SK-N-SH (cell line): ENCODE data around the gene NANOS2. TPM values are rescaled to one million over a fixed set of nuclear protein-coding genes. Genes with fewer than 3 reads are reported as not detected.

Experiments
- CTCF ChIA-PET: fragments of 300-600, 350-600 bp; formaldehyde crosslinking; extraction: SDS; loops from one replicate; lab custom pipeline; 2021; lab: Yijun Ruan, JAX
- POLR2A ChIA-PET: fragments of 350-600 bp; sonication (Branson Sonifier 250); formaldehyde crosslinking; extraction: SDS; loops from one replicate; lab custom pipeline; 2020; ENCODE audit warnings: antibody characterized with exemption, inconsistent platforms; lab: Yijun Ruan, JAX
- DNase-seq: peaks from one replicate; pipeline ENCODE4 v3.0.0; 2012
- H2AFZ ChIP-seq: fragments of 200-600 bp; sonication (generic); 2 replicates; pipeline ENCODE4 v1.8.1; 2016; ENCODE audit warnings: antibody characterized with exemption, mild to moderate bottlenecking, low read depth
- H3F3A ChIP-seq: fragments of 200-600 bp; sonication (generic); replicated peaks from 2 replicates; pipeline ENCODE3; 2016; ENCODE audit warnings: antibody characterized with exemption, mild to moderate bottlenecking; ENCODE audit not compliant: insufficient read depth
- H3K27ac ChIP-seq, 2 experiments: fragments of 200-500 bp in 1 of 2; fragments of 200-600 bp in 1 of 2; sonication (Bioruptor generic) in 1 of 2; sonication (generic), shearing (Covaris generic) in 1 of 2; 2 replicates each; pipeline versions ENCODE4 v1.5.1 to v1.6.1; 2014 to 2016; ENCODE audit warnings: low read depth in 2 of 2, inconsistent platforms in 1 of 2, low read length in 1 of 2, mild to moderate bottlenecking in 1 of 2, mixed read lengths in 1 of 2
- H3K27me3 ChIP-seq: fragments of 200-600 bp; sonication (generic), shearing (Covaris generic); 2 replicates; pipeline ENCODE4 v1.6.1; 2016; ENCODE audit warnings: mixed run types; ENCODE audit not compliant: insufficient read depth
- H3K36me3 ChIP-seq, 2 experiments: fragments of 200-500 bp in 1 of 2; fragments of 200-600 bp in 1 of 2; sonication (Bioruptor generic) in 1 of 2; sonication (generic) in 1 of 2; replicated peaks in 1 of 2; 2 replicates each; pipeline versions ENCODE3 to v1.5.1; 2014 to 2016; ENCODE audit warnings: low read length in 1 of 2, mild to moderate bottlenecking in 1 of 2; ENCODE audit not compliant: insufficient read depth in 2 of 2, control insufficient read depth in 1 of 2
- H3K4me1 ChIP-seq, 2 experiments: fragments of 200-500 bp in 1 of 2; fragments of 200-600 bp in 1 of 2; sonication (Bioruptor generic) in 1 of 2; sonication (generic), shearing (Covaris generic) in 1 of 2; 2 replicates each; pipeline versions ENCODE4 v1.5.1 to v1.6.1; 2014 to 2016; ENCODE audit warnings: low read depth in 1 of 2, low read length in 1 of 2, mixed run types in 1 of 2; ENCODE audit not compliant: insufficient read depth in 2 of 2, control insufficient read depth in 1 of 2
- H3K4me2 ChIP-seq: fragments of 200-600 bp; sonication (generic), shearing (Covaris generic); 2 replicates; pipeline ENCODE4 v1.6.1; 2017; ENCODE audit warnings: mixed run types
- H3K4me3 ChIP-seq, 2 experiments: fragments of 200-500 bp in 1 of 2; fragments of 200-600 bp in 1 of 2; sonication (Bioruptor generic) in 1 of 2; sonication (generic), shearing (Covaris generic) in 1 of 2; 2 replicates each; pipeline versions ENCODE4 v1.5.1 to v1.8.1; 2014 to 2016; ENCODE audit warnings: low read depth in 2 of 2, inconsistent platforms in 1 of 2, low read length in 1 of 2, mild to moderate bottlenecking in 1 of 2, mixed read lengths in 1 of 2, moderate library complexity in 1 of 2
- H3K79me2 ChIP-seq: fragments of 200-600 bp; sonication (generic); 2 replicates; pipeline ENCODE4 v1.8.1; 2017; ENCODE audit warnings: mild to moderate bottlenecking; ENCODE audit not compliant: insufficient read depth
- H3K9ac ChIP-seq: fragments of 200-600 bp; sonication (generic); 2 replicates; pipeline ENCODE4 v1.6.1; 2017; ENCODE audit warnings: mixed run types
- H3K9me2 ChIP-seq: fragments of 200-600 bp; sonication (generic); 2 replicates; pipeline ENCODE4 v1.6.1; 2017; ENCODE audit warnings: mixed run types
- H3K9me3 ChIP-seq: fragments of 200-600 bp; sonication (generic); 2 replicates; pipeline ENCODE4 v1.6.1; 2017; ENCODE audit warnings: mixed run types, mild to moderate bottlenecking, moderate library complexity
- H4K20me1 ChIP-seq: fragments of 200-600 bp; sonication (generic); 2 replicates; pipeline ENCODE4 v1.6.1; 2017; ENCODE audit warnings: mild to moderate bottlenecking, mixed run types; ENCODE audit not compliant: insufficient read depth
- CHD2 ChIP-seq: fragments of 150-350 bp; IDR thresholded peaks from 2 replicates; pipeline ENCODE4 v1.6.1; 2018; ENCODE audit warnings: low read length; ENCODE audit not compliant: partially characterized antibody
- ELF1 ChIP-seq: IDR thresholded peaks from 2 replicates; pipeline ENCODE4 v1.4.0; 2012
- EP300 ChIP-seq, 2 experiments: IDR thresholded peaks; 2 replicates each; pipeline versions ENCODE4 v1.4.0 to v1.6.1; 2012; ENCODE audit warnings: borderline replicate concordance in 1 of 2, low read depth in 1 of 2, low read length in 1 of 2
- FOSL2 ChIP-seq: IDR thresholded peaks from 2 replicates; pipeline ENCODE4 v1.4.0; 2012; ENCODE audit warnings: low read depth, mild to moderate bottlenecking, moderate library complexity, borderline replicate concordance
- GABPA ChIP-seq: IDR thresholded peaks from 2 replicates; pipeline ENCODE4 v1.4.0; 2012; ENCODE audit warnings: low read depth, mild to moderate bottlenecking
- MEF2A ChIP-seq: IDR thresholded peaks from 2 replicates; pipeline ENCODE4 v1.4.0; 2012; ENCODE audit warnings: low read depth, borderline replicate concordance
- MXI1 ChIP-seq: IDR thresholded peaks from 2 replicates; pipeline ENCODE4 v1.6.1; 2012; ENCODE audit warnings: mild to moderate bottlenecking, low read depth, low read length, improper control_type of control experiment
- NFIC ChIP-seq: IDR thresholded peaks from 2 replicates; pipeline ENCODE4 v1.4.0; 2012; ENCODE audit warnings: borderline replicate concordance
- NRF1 ChIP-seq: IDR thresholded peaks from 2 replicates; pipeline ENCODE4 v1.6.1; 2012; ENCODE audit warnings: low read depth, mild to moderate bottlenecking, low read length
- RAD21 ChIP-seq: IDR thresholded peaks from 2 replicates; pipeline ENCODE4 v1.6.1; 2012; ENCODE audit warnings: mild to moderate bottlenecking, low read length
- SMC3 ChIP-seq: IDR thresholded peaks from 2 replicates; pipeline ENCODE4 v1.6.1; 2012; ENCODE audit warnings: low read depth, low read length, improper control_type of control experiment
- TCF12 ChIP-seq: IDR thresholded peaks from 2 replicates; pipeline ENCODE4 v1.4.0; 2012
- TEAD4 ChIP-seq: IDR thresholded peaks from 2 replicates; pipeline ENCODE4 v1.4.0; 2012; ENCODE audit warnings: mild to moderate bottlenecking, borderline replicate concordance; ENCODE audit not compliant: insufficient read depth
- YY1 ChIP-seq: IDR thresholded peaks from 2 replicates; pipeline ENCODE4 v1.4.0; 2012; ENCODE audit warnings: low read depth, mild to moderate bottlenecking
- WGBS: methylation state at CpG from one replicate; pipeline ENCODE4 v1.1.6; 2017; ENCODE audit warnings: low lambda C conversion rate; 5-methylcytosine and 5-hydroxymethylcytosine counted together
- polyA plus RNA-seq, 3 experiments: library from polyadenylated mRNA; depleted of rRNA; stranded (reverse); fragments of >200 nt; gene quantifications; 2 replicates each; pipeline ENCODE4 v1.2.3, GENCODE V29; 2012
- TF ChIP-seq, protein P1 (sequence below): fragments of 200-600 bp; sonication (generic); IDR thresholded peaks from 2 replicates; pipeline ENCODE4 v1.6.1; 2017; ENCODE audit warnings: antibody characterized with exemption, mild to moderate bottlenecking, moderate library complexity
- TF ChIP-seq, protein P2 (sequence below): IDR thresholded peaks from 2 replicates; pipeline ENCODE4 v1.4.0; 2012; ENCODE audit warnings: low read depth, borderline replicate concordance
- TF ChIP-seq, protein P3 (sequence below): fragments of 150-350 bp; IDR thresholded peaks from 2 replicates; pipeline ENCODE4 v1.6.1; 2017; ENCODE audit warnings: antibody characterized with exemption, low read length, low read depth, borderline replicate concordance

Gene NANOS2
- polyA plus RNA-seq, 1 of the 3 experiments (the other 2 are of a cell fraction): not detected

DNA sequence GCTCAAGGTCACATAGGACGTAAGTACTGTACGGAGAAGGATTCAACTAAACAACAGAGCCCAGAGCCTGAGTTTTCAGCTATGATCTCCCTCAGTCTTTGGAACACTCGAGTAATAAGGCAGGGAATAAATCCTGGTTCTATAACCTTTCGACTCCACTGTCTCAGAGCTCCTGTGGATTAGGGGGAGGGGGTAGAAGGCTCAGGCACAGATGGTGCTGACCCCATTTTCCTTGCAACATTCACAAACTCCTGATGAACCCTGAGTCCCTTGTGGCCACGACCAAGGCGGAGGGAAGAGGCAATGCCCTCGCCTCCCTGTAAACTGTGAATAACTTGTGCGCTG is 37.7 kb upstream of the NANOS2 start:
- H3F3A ChIP-seq: peaks cover 9% of the 10 kb centered on the region
- H3K4me1 ChIP-seq: peaks cover 12 to 22% of the 10 kb centered on the region in 2 experiments; a peak in 3 of 4 replicates
- 62% methylated on average over 8 of the region's 8 CpGs for WGBS
- POLR2A ChIA-PET: interaction anchor here (0.6 kb wide), 1 partner anchor 49 kb away, joined by 4 read pairs; no protein-coding TSS in a partner anchor
- no peak overlapping the region for H3K4me3 ChIP-seq
- no peaks in the 10 kb centered on the region for H4K20me1 ChIP-seq
- H3K9ac ChIP-seq: no peak overlapping the region
- no peaks in the 10 kb centered on the region for H3K9me3 ChIP-seq
- H3K79me2 ChIP-seq: no peaks in the 10 kb centered on the region
- peaks cover 5 to 14% of the 10 kb centered on the region in 2 experiments for H3K36me3 ChIP-seq
- no peak overlapping the region for H3K27ac ChIP-seq
- no peaks in the 10 kb centered on the region for H3K27me3 ChIP-seq
- TF ChIP-seq, protein P1, sequence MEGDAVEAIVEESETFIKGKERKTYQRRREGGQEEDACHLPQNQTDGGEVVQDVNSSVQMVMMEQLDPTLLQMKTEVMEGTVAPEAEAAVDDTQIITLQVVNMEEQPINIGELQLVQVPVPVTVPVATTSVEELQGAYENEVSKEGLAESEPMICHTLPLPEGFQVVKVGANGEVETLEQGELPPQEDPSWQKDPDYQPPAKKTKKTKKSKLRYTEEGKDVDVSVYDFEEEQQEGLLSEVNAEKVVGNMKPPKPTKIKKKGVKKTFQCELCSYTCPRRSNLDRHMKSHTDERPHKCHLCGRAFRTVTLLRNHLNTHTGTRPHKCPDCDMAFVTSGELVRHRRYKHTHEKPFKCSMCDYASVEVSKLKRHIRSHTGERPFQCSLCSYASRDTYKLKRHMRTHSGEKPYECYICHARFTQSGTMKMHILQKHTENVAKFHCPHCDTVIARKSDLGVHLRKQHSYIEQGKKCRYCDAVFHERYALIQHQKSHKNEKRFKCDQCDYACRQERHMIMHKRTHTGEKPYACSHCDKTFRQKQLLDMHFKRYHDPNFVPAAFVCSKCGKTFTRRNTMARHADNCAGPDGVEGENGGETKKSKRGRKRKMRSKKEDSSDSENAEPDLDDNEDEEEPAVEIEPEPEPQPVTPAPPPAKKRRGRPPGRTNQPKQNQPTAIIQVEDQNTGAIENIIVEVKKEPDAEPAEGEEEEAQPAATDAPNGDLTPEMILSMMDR: no peak
- TF ChIP-seq TCF12: no peak
- no peak for TF ChIP-seq TEAD4
- TF ChIP-seq YY1: no peak
- TF ChIP-seq, protein P2, sequence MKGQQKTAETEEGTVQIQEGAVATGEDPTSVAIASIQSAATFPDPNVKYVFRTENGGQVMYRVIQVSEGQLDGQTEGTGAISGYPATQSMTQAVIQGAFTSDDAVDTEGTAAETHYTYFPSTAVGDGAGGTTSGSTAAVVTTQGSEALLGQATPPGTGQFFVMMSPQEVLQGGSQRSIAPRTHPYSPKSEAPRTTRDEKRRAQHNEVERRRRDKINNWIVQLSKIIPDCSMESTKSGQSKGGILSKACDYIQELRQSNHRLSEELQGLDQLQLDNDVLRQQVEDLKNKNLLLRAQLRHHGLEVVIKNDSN: no peak
- TF ChIP-seq RAD21: no peak
- TF ChIP-seq MXI1: no peak
- TF ChIP-seq, protein P3, sequence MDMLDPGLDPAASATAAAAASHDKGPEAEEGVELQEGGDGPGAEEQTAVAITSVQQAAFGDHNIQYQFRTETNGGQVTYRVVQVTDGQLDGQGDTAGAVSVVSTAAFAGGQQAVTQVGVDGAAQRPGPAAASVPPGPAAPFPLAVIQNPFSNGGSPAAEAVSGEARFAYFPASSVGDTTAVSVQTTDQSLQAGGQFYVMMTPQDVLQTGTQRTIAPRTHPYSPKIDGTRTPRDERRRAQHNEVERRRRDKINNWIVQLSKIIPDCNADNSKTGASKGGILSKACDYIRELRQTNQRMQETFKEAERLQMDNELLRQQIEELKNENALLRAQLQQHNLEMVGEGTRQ: no peak
- no peak for TF ChIP-seq NFIC
- no peak for TF ChIP-seq SMC3
- no peak for TF ChIP-seq FOSL2
- TF ChIP-seq GABPA: no peak
- TF ChIP-seq CHD2: no peak
- TF ChIP-seq ELF1: no peak
- TF ChIP-seq MEF2A: no peak
- no peak for TF ChIP-seq EP300 (IDR thresholded peaks at IDR 0.05; ENCODE audit: borderline replicate concordance in 1 of 2, low read depth in 1 of 2, low read length in 1 of 2)
- TF ChIP-seq NRF1: no peak
- no peak overlapping the region for H2AFZ ChIP-seq
- H3K4me2 ChIP-seq: no peak overlapping the region
- no peak for DNase-seq
- H3K9me2 ChIP-seq: no peaks in the 10 kb centered on the region
- CTCF ChIA-PET: interaction anchor here (1.6 to 2.3 kb wide), 2 partner anchors 9 to 135 kb away, joined by 3 to 6 read pairs; no protein-coding TSS in a partner anchor
